Activated CD8-positive, alpha-beta memory T cell treated with anti-CD3 and anti-CD28 coated beads, Interleukin-2, amount 50 U/mL, for 48 hours (primary cell): Measurements from ENCODE around the gene LMAN1L.

Experiments used
- DNase-seq: peaks from one replicate; pipeline ENCODE4 v3.0.0-alpha.2; 2020

The LMAN1L gene

DNA sequence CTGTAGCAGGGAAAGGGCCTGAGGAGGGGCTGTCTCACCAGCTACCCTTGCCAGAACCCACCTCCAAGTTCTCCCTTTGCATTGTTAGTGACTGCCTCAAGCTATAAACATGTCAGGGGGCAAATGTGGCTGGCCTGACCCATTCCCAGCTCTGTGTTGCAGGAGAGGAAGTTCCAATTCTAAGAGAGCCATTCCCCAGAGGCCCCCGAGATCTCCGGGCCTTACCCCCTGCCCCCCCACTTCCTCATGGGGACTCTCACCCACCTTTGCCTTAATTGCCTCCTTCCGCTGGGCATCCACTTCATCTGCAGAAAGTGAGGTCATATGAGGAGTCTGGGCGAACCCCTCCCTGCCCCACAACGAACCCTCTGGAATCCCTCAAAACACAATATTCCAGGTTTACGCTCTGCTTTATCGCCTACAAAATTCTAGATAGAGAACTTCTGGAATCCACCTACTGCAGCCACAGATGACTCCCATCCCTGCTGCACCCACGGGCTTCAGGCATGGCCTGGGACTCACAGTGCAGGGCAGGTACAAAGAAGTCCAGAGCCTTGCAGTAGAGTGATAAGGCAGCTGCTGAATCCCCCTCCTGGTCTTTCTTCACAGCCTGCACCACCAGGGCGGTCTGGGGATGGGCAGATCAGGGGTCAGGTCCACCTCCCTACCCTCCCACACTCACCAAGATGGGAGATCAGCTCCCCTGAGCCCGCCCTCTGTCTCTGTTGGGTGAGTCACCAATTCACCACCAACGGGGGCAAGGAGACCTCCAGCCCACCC is 26.3 kb downstream of the LMAN1L start:
- DNase-seq: no peak

DNA sequence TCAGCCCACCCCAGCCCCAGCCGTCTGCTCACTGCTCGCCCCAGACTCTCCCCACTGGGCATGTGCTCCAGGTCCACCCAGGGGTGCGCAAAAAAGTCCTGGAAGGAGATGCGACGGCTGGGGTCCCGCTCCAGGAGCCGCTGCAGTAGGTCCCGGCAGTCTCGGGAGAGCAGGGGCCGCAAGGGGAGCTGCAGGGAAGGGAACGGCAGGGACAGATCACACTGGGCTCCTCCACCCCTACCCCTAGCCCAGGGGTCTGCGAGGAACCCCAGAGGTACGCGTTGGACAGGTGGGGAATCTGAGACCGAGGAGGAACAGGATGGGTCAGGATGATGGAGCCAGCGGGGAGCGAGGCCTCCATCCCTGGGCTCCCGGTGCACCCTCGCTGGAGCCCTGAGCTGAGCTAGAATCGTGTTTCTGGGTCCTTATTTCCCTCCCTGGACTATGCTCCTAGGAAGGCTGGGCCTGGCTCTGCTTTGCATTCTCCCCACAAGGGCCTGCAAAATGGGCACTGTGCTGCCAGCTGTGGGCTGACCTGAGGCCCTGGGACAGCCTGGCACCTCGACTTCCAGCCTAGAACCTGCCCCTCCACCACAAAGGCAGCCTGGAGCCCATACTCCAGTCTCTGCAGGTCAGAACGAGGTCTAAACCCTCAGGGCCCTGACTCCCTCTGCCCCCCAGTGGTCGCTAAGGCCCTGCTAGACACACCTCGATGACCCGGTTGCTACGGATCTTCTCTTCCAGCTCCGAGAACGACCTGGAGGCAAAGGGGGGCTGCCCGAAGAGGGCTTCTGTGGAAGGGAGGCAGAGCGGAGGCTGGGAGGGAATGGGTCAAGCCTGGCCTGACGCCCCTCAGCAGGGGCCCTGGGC is 27.1 kb downstream of the LMAN1L start:
- no peak for DNase-seq

DNA sequence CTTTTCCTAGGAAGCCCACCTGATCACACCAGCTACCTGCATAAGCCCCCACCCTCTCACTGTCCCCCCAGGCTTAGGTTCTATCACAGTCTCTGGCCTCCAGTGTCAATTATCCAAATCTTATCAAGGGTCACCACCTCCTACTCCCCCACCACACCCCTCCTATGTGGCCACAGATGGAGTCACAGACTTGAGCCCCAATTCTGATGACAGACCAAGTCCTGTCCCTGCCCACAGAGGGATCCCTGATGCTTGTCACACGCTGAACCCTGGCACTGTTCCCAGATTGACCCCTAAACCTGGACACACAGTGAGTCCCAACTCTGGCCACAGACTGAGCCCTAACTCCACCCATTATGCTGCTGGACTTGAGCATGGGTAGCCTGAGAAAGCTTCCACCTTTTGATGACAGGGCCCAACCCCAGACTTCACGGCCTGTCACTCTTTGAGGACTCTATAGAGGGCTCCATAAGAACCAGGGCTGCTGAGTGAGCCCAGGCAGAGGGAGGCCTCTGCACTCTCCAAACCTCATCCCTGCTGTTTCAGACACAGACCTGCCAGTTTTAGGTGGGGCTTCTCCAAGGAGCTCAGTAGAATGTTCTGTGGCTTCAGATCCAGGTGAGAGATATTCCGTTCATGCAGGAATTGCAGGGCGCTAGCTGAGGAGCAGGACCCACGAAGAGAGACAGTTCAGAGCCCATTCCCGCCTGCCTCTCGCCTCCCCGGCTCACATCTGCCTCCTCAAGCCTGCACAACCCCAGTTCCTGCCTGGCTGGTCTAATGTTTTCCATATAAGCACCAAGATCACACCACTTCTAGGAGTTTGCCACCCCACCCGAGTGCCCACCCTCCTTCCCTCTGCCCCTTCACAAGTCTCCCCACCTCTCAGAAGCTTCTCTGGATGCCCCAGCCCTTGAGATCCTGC is 28.5 kb downstream of the LMAN1L start:
- DNase-seq: no peak

DNA sequence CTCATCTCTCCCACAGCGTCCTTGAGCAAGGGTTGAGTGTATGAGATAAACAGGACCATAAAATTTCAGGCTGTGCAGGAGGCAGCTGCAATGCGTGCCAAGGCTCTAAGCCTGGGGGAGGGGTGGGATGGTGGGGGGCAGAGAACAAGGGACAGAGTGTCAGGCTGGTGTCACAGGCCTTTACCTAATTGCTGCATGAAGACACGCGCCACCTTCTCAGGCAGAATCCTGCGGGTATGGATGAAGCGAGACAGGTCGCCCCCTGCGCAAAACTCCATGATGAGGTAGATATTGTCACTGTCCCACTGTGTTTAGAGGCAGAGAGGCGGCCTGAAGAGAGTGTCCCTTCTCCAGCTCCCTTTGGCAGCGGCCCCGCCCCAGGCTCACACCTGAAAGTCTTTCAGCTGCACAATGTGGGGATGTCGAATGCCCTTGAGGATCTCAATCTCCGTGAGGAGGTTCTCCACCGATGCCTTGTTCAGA is 29.3 kb downstream of the LMAN1L start:
- DNase-seq: no peak

DNA sequence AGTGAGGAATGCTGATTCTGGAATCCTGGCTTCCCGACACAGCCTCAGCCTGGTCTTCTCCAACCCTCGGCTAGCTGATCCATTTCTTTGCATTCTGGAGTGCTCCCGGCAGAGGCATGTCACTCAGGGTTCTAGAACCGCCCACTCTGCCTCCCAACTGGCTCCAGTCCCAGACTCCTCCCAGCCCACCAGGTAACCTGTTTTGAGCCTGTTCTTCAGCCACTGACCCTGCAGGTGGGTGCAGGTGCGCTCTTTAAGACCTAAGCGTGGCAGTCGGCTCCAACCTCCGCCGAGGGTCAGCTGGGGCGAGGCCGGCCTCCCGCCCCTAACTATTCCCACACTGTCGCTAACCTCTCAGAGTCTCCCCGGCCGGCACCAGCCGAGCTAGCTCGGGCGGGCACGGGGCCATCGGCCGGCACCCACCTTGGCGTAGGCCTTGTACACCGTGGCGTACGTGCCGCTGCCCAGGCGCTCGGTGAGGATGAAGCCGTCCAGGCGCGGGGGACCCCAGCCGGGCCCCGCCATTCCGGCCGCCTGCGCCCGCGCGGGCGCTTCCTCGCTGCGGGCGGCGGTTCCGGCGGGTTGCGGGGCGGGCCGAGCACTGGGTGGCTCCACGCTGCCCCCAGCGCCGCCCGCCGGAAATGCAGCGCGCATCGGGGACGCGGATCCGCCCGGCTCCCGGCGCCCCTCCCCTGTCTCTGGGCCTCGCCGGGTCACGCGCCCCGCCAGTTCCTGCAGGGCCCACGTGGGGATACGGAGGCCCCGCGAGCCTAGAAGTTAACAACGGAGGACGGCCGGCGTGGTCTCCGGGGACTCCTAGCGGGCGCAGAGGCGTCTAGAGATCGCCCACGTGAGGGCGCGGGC is 30.2 kb downstream of the LMAN1L start, which contains the start of gene ULK3:
ULK3 (minus strand) TSS at position 576 of the 864 bp plus-strand sequence; CDS start at position 525, 51 bp downstream.
- DNase-seq: peak; percentile 97

DNA sequence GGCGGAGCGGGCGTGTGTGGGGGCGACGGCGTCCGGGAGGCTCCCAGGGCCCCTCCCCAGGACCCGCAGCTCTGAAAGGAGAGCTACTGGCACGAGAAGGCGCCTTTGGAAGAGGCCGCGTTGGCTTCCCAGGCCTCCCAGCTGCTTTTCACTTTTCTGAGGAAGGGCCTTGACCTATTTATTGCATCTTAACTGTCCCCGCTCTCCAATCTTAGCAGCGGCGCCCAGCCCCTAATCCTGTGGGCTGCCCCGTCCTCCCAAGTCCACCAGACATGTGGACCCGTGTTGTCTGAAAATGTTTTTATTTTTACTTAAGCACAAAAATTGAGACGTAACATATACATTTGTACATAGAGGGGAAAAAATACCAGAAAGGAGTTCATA is 30.8 kb downstream of the LMAN1L start:
- no peak for DNase-seq

DNA sequence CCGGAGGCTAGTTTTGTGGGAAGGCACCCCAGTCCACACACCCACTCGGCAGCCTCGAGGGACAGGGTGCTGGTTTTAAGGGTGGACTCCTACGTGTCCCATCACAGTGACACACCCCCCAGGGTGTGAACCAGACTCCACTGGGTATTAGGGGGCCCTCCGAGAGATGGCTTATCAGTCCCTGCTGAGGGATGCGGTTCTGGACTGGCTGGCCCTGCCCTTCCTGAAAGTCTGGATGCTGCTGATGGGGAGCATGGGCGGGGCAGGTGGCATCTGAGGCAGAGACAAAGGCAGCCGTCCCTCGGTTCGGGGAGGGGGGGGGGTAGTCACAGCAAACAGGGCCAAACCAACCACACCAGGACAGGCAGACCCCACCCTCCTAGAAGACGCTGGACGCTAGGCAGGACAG is 31.3 kb downstream of the LMAN1L start:
- no peak for DNase-seq

DNA sequence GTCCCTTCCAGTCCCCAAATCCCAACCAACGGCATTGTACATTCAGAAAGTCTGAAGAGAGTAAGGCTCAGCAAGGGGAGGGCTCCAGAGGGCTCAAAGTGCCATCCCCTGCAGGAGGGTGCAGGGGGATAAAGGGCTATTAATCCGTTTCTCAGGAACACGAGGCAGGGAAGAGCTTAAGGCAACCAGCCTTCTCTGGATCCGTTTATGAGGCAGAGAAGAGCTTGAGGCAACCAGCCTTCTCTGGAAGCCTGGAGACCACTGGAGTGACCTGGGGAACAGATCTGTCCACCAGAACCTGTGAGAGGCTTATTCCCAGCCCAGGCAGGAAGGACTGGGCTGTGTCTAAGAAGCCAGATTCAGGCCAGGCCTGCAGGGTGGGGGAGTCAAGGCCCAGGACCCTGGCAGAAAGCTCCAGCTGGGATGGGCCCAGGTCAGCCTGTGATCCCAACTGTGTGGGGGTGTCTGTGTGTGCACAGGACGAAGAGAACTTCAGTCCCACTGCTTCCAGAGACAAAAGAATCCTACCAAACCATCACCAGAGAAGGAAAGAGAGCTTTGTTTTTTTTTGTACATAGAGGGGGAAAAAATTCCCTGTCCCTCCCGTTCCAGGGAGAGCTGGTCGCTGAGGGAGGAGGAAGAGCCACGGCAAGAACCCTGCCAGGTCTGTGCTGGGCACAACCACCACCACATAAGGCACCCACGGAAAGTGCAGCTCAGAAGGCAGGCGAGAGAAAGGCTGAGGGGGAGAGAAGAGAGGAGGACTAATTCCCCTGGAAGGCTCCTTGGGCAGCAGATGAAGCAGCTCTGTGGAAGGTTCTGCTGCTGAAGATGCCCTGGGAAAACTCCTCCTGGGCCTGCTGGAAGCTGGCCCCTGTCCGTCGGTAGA is 31.9 kb downstream of the LMAN1L start:
- DNase-seq: no peak

DNA sequence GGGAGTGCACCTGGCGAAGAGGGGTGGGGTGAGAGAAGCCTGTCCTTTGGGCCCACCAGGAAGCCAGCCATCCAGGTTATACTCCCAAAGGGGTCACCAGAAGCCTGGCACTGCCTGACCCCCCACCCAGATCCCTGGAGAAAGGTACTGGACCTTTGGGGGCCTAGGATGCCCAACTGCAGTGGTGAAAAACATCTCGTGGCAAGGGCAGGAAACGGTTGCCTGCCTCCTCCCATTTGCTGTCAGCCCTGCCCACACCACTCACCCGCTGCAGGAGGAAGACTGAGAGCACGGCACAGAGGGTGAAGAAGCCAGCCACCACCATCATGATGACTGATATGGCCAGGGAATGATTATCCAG is 32.6 kb downstream of the LMAN1L start:
- DNase-seq: peak; percentile 77

DNA sequence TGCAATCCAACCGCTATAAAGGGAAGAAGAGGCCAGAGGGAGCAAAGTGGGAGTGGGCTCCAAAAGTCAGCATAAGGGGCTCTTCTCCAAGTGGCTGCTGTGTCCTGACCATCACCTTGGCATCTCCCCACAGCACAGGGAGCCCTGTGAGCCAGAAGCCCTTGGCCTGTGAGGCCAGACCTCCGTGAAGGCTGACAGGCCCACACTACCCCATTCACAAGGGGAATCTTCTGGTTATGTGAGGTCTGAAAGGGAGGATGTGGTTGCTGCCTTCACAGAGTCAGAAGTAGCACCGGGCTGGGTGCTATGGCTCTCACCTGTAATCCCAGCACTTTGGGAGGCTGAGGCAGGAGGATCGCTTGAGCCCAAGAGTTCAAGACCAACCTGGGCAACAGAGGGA is 32.9 kb downstream of the LMAN1L start:
- no peak for DNase-seq

DNA sequence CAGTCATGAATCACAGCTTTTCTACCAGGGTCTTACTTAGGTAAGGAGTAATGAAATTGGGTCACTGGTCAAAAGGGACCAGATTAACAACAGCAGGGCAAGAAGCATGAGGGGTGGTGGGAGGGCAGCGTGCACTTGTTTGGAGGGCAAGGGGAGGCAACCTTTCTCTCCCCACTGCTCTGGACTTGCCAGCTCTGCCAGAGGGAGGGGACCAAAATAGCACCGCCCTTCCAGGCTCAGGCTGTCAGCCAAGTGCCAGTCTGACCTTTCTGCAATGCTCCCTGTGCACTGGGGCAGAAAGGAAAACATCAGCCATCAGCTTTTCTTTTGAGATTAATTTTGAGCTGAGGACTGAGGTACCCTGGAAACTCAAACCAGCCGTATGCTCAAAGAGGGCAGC is 34.8 kb downstream of the LMAN1L start:
- DNase-seq: no peak

DNA sequence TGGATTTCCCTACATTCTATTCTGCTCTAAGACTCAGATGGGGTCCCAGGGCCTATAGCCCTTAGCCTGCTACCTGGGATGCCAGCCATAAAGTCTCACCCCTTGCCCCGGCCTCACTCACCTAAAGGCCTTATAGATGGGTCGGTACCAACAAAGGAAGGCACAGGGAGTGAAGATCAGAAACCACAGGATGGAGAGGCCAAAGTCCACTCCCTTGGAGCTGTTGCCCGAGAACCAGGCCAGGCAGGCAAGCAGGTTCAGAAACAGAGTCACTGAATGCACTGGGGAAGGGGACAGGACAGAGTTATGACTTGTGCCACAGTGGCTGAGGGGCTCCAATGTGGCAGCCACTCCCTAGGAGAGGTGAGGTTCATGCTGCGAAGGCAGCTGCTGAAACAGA is 37.8 kb downstream of the LMAN1L start:
- DNase-seq: no peak

DNA sequence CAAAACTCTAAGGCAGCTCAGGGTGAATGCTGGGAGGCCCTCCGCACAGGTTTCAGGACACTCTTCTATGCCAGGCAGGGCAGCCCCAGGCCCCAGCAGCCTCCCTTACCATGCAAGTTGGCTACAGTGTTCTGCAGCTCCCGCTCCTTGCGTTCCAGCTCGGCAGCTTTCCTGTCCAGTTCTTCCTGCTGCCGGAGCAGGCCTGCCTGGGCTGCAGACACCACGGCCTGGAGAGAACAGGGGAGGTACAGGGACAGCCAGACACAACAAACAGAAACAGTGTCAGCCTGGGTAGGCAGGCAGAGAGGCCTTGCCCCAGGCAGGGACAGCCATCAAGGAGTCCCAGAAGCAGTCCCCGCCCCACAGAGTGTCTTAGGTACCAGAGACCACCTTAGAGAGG is 39.3 kb downstream of the LMAN1L start:
- no peak for DNase-seq

DNA sequence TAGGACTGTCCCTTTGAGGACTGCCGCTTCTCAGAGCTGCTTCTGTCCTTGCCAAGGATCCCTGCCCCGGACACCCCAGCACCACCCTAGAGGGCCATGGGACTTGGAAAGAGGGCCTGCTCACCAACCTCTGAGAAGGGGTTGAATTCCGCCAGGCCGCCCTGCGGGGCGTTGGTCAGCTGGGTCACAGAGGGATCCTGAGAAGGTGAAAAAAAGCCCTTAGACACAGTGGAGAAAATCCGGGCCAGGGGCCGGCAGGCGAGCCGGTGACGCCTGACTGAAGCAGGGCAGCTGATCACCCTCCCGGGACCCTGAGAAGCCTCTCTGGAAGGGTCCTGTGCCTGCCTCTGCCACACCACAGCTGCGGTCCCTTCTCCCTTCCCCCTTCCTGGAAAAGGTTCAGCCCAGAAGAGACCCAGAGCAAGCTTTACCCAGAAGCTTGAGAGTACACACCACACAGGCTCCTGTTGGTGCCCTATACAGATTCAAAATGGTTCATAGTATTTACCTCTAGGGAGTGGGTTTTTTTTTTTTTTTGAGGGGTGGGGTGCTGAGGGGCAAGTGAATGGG is 41.9 kb downstream of the LMAN1L start:
- no peak for DNase-seq

DNA sequence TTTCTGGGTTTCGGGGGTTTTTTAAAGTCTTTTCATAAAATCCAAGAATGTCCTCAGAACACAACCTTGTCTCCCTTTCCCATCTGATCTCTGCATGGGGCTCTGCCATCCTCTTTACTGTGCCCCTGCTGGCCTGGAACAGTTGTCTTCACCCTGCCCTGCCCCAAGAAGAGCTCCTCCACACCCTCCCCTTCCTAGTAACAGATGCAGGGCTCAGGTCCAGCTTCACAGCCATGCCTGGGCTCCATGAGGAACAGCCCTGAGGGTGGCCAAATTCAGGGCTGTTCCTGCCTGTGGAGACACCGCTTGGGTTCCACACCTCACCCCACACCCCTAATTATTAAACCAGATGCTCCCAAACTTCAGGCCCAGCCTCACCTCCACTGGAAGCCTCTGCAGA is 43.2 kb downstream of the LMAN1L start:
- no peak for DNase-seq

DNA sequence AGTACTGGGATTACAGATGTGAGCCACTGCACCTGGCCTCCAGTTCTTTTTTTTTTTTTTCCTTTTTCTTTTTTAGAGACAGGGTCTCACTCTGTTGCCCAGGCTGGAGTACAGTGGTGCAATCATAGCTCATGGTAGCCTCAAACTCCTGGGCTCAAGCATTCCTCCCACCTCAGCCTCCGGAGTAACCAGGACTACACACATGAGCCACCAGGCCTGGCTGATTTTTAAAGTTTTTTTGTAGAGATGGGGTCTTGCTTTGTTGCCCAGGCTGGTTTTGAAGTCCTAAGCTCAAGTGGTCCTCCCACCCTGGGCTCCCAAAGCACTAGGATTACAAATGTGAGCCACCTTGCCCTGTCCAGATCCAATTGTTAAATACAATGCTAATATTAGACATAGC is 43.9 kb downstream of the LMAN1L start:
- no peak for DNase-seq

DNA sequence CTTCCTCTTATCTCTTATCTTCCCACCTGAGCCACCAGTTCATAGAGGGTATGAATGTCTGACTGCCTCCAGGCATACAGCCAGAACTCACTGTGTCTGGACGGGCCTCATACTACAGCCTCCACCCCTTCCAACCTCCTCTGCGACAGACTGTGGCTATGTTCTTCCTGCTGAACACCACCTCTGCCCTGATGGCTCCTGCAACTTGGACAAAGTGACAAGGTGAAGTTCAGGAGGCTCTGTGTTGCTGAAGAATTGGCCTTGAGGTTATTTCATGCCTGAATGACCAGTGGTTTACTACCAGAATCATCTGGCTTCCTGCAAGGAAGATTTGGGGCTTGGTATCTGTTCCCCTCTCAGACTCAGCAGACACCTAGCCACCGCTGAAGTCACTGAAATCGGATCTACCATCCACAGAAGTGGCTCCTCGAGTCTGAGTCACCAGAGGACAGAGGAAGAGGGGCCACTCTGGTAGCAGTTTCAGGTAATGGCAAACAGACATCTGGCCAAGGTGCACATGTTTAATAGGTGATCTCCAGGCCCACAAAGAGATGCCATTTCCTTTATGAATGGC is 44.5 kb downstream of the LMAN1L start:
- DNase-seq: no peak

DNA sequence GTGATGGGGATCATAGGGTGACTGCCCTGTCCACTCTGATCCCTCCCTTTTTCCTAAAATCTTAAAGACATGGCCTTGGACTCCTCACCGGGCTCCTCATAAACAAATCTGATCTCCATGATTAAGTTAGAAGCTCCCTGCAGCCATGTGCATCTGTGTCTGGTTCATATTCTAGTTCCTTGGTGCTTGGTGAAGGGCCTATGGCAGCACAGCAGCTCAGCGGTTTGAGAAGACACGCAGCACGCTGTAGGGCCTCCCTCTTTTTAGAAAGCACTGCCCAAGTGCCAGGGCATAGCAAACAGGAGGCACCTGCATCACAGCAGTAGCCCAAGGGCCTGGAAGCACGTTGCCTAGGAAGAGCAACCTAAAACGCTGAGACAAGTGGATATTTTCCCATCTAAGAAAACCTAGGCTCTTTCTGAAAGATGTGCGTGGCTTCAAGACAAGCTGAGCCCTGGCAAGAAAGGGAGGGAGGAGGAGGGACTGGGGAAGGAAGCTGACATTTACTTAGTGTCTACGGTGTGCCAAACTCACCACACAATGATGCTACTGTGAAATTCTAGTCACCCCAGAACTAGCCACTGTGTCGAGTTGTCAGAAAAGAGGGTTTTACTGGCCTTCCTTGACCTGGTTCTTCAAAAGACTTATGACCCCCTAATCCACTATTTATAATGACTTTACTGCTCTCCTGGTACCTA is 45.2 kb downstream of the LMAN1L start:
- DNase-seq: no peak

DNA sequence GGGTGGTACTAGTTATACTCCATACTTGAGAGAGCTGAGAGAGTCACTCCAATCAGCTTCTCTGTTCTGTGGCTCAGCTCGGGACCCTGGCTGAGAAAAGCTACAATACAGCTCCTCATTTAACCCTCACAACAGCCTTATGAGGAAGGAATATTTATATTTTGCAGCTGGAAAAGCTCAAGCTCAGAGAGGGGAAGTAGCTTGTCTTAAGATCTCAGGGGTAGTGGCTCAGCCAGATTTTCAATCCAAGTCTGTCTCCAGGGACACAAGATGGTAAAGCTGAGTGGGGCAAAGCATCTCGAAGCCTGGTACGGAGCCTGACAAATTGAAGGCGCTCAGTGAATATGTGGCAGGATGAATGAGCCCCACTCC is 45.7 kb downstream of the LMAN1L start:
- DNase-seq: no peak
